ENCODE data around the gene GPR155. TPM values are rescaled to one million over a fixed set of nuclear protein-coding genes. Genes with fewer than 3 reads are reported as not detected.
"Not testable (repeated sequence)": the region's sequence is repeated elsewhere in the genome, so short reads cannot be mapped to it uniquely, and the experiment has no call there.

Gene GPR155
- total RNA-seq, 1 donor from 2014 or later, result 0.37 TPM

GRCh38 chr2:174395284-174395968 lies 91.4 kb downstream of the GPR155 start, which contains the start of gene SCRN3:
Gene SCRN3, plus strand, starts transcription at chr2:174395730. Its CDS starts 2,554 bp downstream, at chr2:174398284.
- Histone ChIP-seq H3K4me3 (peak within 1 kb of the TSS; percentile 69), H3K27me3 (no peaks in the 10 kb centered on the region), H4K20me1 (ENCODE audit: low read depth) (peaks cover 5% of the 10 kb centered on the region), H3K27ac (peak within 1 kb of the TSS; percentile 10), H2AFZ (replicated peaks) (peak within 1 kb of the TSS; percentile 66), H3F3A (ENCODE audit: low read depth) (no peaks in the 10 kb centered on the region), H3K4me1 (peaks cover 9% of the 10 kb centered on the region), H3K9ac (peak within 1 kb of the TSS; percentile 57), H3K36me3 (no peaks in the 10 kb centered on the region), H3K9me3 (ENCODE audit: low read depth) (no peaks in the 10 kb centered on the region), H3K4me2 (peak within 1 kb of the TSS; percentile 92), H3K79me2 (ENCODE audit: low read depth) (peaks cover 44% of the 10 kb centered on the region)
- Mint-ChIP-seq H3K27me3 (ENCODE audit: insufficient read depth, low read depth) (no peaks in the 10 kb centered on the region), H3K9me3 (no peaks in the 10 kb centered on the region), H3K4me3 (peak within 1 kb of the TSS; percentile 99), H3K4me1 (peaks cover 18% of the 10 kb centered on the region), H3K36me3 (peaks cover 2% of the 10 kb centered on the region), H3K27ac (peak within 1 kb of the TSS; percentile 93)
- TF ChIP-seq, protein P1, sequence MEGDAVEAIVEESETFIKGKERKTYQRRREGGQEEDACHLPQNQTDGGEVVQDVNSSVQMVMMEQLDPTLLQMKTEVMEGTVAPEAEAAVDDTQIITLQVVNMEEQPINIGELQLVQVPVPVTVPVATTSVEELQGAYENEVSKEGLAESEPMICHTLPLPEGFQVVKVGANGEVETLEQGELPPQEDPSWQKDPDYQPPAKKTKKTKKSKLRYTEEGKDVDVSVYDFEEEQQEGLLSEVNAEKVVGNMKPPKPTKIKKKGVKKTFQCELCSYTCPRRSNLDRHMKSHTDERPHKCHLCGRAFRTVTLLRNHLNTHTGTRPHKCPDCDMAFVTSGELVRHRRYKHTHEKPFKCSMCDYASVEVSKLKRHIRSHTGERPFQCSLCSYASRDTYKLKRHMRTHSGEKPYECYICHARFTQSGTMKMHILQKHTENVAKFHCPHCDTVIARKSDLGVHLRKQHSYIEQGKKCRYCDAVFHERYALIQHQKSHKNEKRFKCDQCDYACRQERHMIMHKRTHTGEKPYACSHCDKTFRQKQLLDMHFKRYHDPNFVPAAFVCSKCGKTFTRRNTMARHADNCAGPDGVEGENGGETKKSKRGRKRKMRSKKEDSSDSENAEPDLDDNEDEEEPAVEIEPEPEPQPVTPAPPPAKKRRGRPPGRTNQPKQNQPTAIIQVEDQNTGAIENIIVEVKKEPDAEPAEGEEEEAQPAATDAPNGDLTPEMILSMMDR (IDR thresholded peaks at IDR 0.05), result no peak
- TF ChIP-seq EZH2phosphoT487 (IDR thresholded peaks at IDR 0.05) (no peak), EZH2 (IDR thresholded peaks at IDR 0.05) (peak; percentile 36)
- peak; percentile 82 for DNase-seq (ENCODE audit: low spot score)

DNA sequence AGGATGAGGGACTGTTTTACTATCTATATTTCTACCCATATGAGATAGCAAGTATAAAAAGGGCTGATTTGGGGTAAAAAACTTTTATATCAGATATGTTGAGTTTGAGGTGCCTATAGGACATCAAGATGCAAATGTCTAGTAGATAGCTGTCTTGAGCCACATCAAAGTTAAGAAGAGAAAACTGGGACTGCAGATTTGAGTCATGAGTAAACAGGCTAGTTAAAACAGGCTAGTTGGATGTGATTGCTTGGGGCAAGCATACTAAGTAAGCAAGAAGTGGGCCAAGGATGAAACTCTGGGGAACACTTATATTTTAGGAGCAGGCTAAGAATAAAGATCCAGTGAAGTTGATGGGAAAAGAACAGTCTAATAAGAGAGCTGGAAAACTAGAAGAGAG lies 94.1 kb downstream of the GPR155 start:
- Histone ChIP-seq H3K4me1 (peaks cover 9% of the 10 kb centered on the region), H3K9ac (no peak overlapping the region), H3K36me3 (no peaks in the 10 kb centered on the region), H3K4me3 (no peak overlapping the region), H3K9me3 (ENCODE audit: low read depth) (no peaks in the 10 kb centered on the region), H3K79me2 (ENCODE audit: low read depth) (peaks cover 44% of the 10 kb centered on the region), H3K4me2 (no peak overlapping the region), H3K27ac (no peak overlapping the region), H3K27me3 (no peaks in the 10 kb centered on the region), H3F3A (ENCODE audit: low read depth) (no peaks in the 10 kb centered on the region), H2AFZ (replicated peaks) (no peak overlapping the region), H4K20me1 (ENCODE audit: low read depth) (peaks cover 15% of the 10 kb centered on the region)
- H3K4me1 Mint-ChIP-seq, result peaks cover 18% of the 10 kb centered on the region
- no peak overlapping the region for H3K4me3 Mint-ChIP-seq
- TF ChIP-seq EZH2 (IDR thresholded peaks at IDR 0.05) (no peak), EZH2phosphoT487 (IDR thresholded peaks at IDR 0.05) (no peak)
- TF ChIP-seq, protein P1 (IDR thresholded peaks at IDR 0.05), result no peak
- no peak for DNase-seq (ENCODE audit: low spot score)
- no peaks in the 10 kb centered on the region for H3K9me3 Mint-ChIP-seq
- peaks cover 10% of the 10 kb centered on the region for H3K36me3 Mint-ChIP-seq
- H3K27me3 Mint-ChIP-seq (ENCODE audit: insufficient read depth, low read depth), result no peaks in the 10 kb centered on the region
- H3K27ac Mint-ChIP-seq, result no peak overlapping the region

DNA sequence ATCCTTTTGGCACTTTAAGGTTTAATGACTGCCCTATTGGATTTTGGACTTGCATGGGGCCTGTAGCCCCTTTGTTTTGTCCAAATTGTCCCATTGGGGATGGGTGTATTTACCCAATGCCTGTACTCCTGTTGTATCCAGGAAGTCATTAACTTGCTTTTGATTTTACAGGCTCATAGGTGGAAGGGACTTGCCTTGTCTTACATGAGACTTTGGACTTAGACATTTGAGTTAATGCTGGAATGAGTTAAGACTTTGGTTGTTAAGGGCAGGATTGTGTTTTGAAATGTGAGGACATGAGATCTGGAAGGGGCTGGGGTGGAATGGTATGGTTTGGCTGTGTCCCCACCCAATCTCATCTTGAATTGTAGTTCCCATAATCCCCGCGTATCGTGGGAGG lies 96.5 kb downstream of the GPR155 start:
- not testable (repeated sequence) for H2AFZ ChIP-seq (replicated peaks); H3K4me3 ChIP-seq; H3K4me2 ChIP-seq; H3K27me3 ChIP-seq; H3K36me3 ChIP-seq; H3K27ac Mint-ChIP-seq; H3F3A ChIP-seq (ENCODE audit: low read depth); H3K9me3 ChIP-seq (ENCODE audit: low read depth); H3K27ac ChIP-seq; H3K9me3 Mint-ChIP-seq; H3K4me1 ChIP-seq; H3K4me3 Mint-ChIP-seq; H3K27me3 Mint-ChIP-seq (ENCODE audit: insufficient read depth, low read depth); H3K9ac ChIP-seq; DNase-seq (ENCODE audit: low spot score)
- H3K4me1 Mint-ChIP-seq, result peaks cover 12% of the 10 kb centered on the region
- peaks cover 15% of the 10 kb centered on the region for H3K36me3 Mint-ChIP-seq
- peaks cover 15% of the 10 kb centered on the region for H4K20me1 ChIP-seq (ENCODE audit: low read depth)
- peaks cover 44% of the 10 kb centered on the region for H3K79me2 ChIP-seq (ENCODE audit: low read depth)

DNA sequence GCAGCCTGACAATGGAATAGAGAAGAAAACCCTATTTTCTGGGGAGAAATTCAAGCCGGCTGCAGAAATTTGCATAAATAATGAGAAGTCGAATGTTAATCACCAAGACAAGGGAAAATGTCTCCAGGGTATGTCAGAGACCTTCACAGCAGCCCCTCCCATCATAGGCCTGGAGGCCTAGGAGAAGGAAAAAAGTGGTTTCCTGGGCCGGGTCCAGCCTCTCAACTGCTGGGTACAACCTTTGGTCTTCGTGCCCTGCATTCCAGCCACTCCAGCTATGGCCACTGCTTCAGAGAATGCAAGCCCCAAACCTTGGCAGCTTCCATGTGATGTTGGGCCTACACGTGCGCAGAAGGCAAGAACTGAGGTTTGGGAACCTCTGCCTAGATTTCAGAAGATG lies 97.3 kb downstream of the GPR155 start:
- Histone ChIP-seq H3K4me1 (peaks cover 5% of the 10 kb centered on the region), H4K20me1 (ENCODE audit: low read depth) (peaks cover 15% of the 10 kb centered on the region), H3F3A (ENCODE audit: low read depth) (no peaks in the 10 kb centered on the region), H3K9ac (no peak overlapping the region), H3K9me3 (ENCODE audit: low read depth) (no peaks in the 10 kb centered on the region), H3K79me2 (ENCODE audit: low read depth) (peaks cover 37% of the 10 kb centered on the region), H3K27me3 (no peaks in the 10 kb centered on the region), H3K4me3 (no peak overlapping the region), H3K36me3 (no peaks in the 10 kb centered on the region), H3K27ac (no peak overlapping the region), H3K4me2 (no peak overlapping the region), H2AFZ (replicated peaks) (no peak overlapping the region)
- peaks cover 15% of the 10 kb centered on the region for H3K36me3 Mint-ChIP-seq
- H3K27ac Mint-ChIP-seq, result no peak overlapping the region
- H3K9me3 Mint-ChIP-seq, result no peaks in the 10 kb centered on the region
- H3K4me3 Mint-ChIP-seq, result no peak overlapping the region
- no peaks in the 10 kb centered on the region for H3K27me3 Mint-ChIP-seq (ENCODE audit: insufficient read depth, low read depth)
- TF ChIP-seq, protein P1 (IDR thresholded peaks at IDR 0.05), result no peak
- no peak for TF ChIP-seq EZH2 (IDR thresholded peaks at IDR 0.05)
- no peak for TF ChIP-seq EZH2phosphoT487 (IDR thresholded peaks at IDR 0.05)
- DNase-seq (ENCODE audit: low spot score), result no peak
- H3K4me1 Mint-ChIP-seq, result peaks cover 7% of the 10 kb centered on the region

- not testable (repeated sequence) for H3K27ac ChIP-seq; H3F3A ChIP-seq (ENCODE audit: low read depth); H3K27ac Mint-ChIP-seq; H3K4me1 Mint-ChIP-seq; H3K9me3 Mint-ChIP-seq; H3K4me2 ChIP-seq; H3K9me3 ChIP-seq (ENCODE audit: low read depth); H3K27me3 ChIP-seq; H3K36me3 ChIP-seq; H3K4me3 ChIP-seq; H2AFZ ChIP-seq (replicated peaks); H3K9ac ChIP-seq; H3K4me3 Mint-ChIP-seq; H3K4me1 ChIP-seq; H3K27me3 Mint-ChIP-seq (ENCODE audit: insufficient read depth, low read depth); DNase-seq (ENCODE audit: low spot score)
- H3K79me2 ChIP-seq (ENCODE audit: low read depth), result peaks cover 29% of the 10 kb centered on the region
- peaks cover 18% of the 10 kb centered on the region for H3K36me3 Mint-ChIP-seq
- peaks cover 19% of the 10 kb centered on the region for H4K20me1 ChIP-seq (ENCODE audit: low read depth)
These were observed 98.1 kb downstream of the GPR155 start for GRCh38 chr2:174388706-174389105.

Data from neural progenitor cell (in vitro differentiated cells).